Cardiac muscle cell (in vitro differentiated cells and primary cell): ENCODE measurements around the gene TAS2R39. TPM values are rescaled to one million over a fixed set of nuclear protein-coding genes. Genes with fewer than 3 reads are reported as not detected.

Source experiments
- DNase-seq, 2 donors: peaks; one replicate each; pipeline versions ENCODE4 v3.0.0 to v3.0.0-alpha.2; 2010 to 2017; ENCODE audit warnings: low read depth in 1 of 2, low spot score in 1 of 2
- H3K27ac ChIP-seq: fragments of 200-600 bp; sonication (generic); 2 replicates; pipeline ENCODE4 v1.5.1; 2016
- H3K27me3 ChIP-seq: fragments of 200-600 bp; sonication (generic); 2 replicates; pipeline ENCODE4 v1.6.0; 2016; ENCODE audit warnings: control low read depth
- H3K36me3 ChIP-seq: fragments of 200-600 bp; sonication (generic); 2 replicates; pipeline ENCODE4 v1.5.1; 2016; ENCODE audit warnings: control low read depth
- H3K4me1 ChIP-seq: fragments of 200-600 bp; sonication (generic); 2 replicates; pipeline ENCODE4 v1.8.1; 2017; ENCODE audit warnings: low read depth, mild to moderate bottlenecking, mixed run types
- H3K4me3 ChIP-seq: fragments of 200-600 bp; sonication (generic); 2 replicates; pipeline ENCODE4 v1.5.1; 2016; ENCODE audit warnings: mild to moderate bottlenecking
- H3K9me3 ChIP-seq: fragments of 200-600 bp; sonication (generic); 2 replicates; pipeline ENCODE4 v1.5.1; 2017; ENCODE audit warnings: low read depth, mild to moderate bottlenecking, control low read depth
- polyA plus RNA-seq: library from polyadenylated mRNA; unstranded; fragments of >200 nt; fragmentation: Nextera tagmentation; extraction: Ambion mirVana; gene quantifications from 2 replicates; pipeline ENCODE4 v1.2.1, GENCODE V29; 2016
- total RNA-seq: library from RNA; depleted of rRNA; stranded (reverse); fragments of >200 nt; gene quantifications from 2 replicates; pipeline ENCODE4 v1.2.3, GENCODE V29; 2016
- TF ChIP-seq, protein P1 (sequence below): IDR thresholded peaks from 2 replicates; pipeline ENCODE4 v1.5.1; 2012; ENCODE audit warnings: low read depth, mild to moderate bottlenecking, low read length

Gene TAS2R39
- total and polyA plus RNA-seq, 2 experiments from 2014 or later: not detected

DNA sequence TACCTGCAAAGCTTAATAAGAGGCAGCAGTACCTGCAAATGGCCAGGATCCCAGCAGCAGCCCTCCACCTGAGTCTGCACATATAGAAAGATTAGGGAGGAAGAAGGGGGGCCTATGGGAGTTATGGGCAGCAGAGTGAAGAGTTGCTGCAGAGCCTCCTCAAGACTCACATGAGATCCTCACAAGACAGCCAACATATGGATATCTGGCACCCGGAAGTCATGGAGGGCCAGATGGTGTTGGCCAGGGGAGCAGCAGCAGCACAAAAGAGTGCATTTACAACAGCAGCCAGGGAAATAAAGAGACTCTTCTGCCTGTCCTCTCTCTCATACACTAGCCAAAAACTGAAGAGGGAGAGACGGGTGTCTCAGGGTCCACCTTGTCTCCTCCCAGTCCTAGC is 34.6 kb downstream of the TAS2R39 start:
- no peak overlapping the region for H3K27ac ChIP-seq
- no peak for DNase-seq
- H3K9me3 ChIP-seq: no peaks in the 10 kb centered on the region
- TF ChIP-seq, protein P1, sequence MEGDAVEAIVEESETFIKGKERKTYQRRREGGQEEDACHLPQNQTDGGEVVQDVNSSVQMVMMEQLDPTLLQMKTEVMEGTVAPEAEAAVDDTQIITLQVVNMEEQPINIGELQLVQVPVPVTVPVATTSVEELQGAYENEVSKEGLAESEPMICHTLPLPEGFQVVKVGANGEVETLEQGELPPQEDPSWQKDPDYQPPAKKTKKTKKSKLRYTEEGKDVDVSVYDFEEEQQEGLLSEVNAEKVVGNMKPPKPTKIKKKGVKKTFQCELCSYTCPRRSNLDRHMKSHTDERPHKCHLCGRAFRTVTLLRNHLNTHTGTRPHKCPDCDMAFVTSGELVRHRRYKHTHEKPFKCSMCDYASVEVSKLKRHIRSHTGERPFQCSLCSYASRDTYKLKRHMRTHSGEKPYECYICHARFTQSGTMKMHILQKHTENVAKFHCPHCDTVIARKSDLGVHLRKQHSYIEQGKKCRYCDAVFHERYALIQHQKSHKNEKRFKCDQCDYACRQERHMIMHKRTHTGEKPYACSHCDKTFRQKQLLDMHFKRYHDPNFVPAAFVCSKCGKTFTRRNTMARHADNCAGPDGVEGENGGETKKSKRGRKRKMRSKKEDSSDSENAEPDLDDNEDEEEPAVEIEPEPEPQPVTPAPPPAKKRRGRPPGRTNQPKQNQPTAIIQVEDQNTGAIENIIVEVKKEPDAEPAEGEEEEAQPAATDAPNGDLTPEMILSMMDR: no peak
- no peaks in the 10 kb centered on the region for H3K36me3 ChIP-seq
- no peaks in the 10 kb centered on the region for H3K4me1 ChIP-seq
- H3K27me3 ChIP-seq: peaks cover 8% of the 10 kb centered on the region
- no peak overlapping the region for H3K4me3 ChIP-seq

GRCh38 chr7:143221286-143221685 is 38.1 kb downstream of the TAS2R39 start:
- Histone ChIP-seq H3K27me3 (peaks cover 9% of the 10 kb centered on the region), H3K36me3 (no peaks in the 10 kb centered on the region), H3K4me3 (no peak overlapping the region), H3K4me1 (no peaks in the 10 kb centered on the region), H3K9me3 (no peaks in the 10 kb centered on the region), H3K27ac (no peak overlapping the region)
- no peak for DNase-seq
- TF ChIP-seq, protein P1: no peak

DNA sequence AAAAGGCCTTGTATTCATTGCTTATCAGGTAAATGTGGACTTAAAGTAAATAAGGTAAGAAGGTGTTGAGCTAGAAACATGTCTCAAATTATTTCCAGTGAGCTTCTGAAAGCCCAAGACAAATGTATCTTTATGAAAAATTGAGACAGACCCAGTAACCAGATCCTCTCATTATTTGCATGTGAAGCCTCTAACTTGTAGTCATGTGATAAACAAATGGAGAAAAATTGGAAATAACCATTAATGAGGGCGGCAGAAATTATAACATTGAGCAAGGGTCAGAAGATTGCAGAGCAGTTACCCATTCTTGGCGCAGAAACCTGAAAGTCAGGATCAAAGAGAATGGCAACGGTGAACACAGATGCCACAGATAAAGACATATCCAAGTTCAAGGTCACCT is 38.5 kb downstream of the TAS2R39 start, which contains the start of gene TAS2R40:
Gene TAS2R40, plus strand, starts transcription at position 301 of the 400 bp plus-strand sequence. Its CDS starts 42 bp downstream, at position 343.
- Histone ChIP-seq H3K9me3 (no peaks in the 10 kb centered on the region), H3K4me1 (no peaks in the 10 kb centered on the region), H3K27ac (no peak within 1 kb of the TSS), H3K27me3 (peaks cover 9% of the 10 kb centered on the region), H3K36me3 (no peaks in the 10 kb centered on the region), H3K4me3 (no peak within 1 kb of the TSS)
- TF ChIP-seq, protein P1: no peak
- DNase-seq: no peak

DNA sequence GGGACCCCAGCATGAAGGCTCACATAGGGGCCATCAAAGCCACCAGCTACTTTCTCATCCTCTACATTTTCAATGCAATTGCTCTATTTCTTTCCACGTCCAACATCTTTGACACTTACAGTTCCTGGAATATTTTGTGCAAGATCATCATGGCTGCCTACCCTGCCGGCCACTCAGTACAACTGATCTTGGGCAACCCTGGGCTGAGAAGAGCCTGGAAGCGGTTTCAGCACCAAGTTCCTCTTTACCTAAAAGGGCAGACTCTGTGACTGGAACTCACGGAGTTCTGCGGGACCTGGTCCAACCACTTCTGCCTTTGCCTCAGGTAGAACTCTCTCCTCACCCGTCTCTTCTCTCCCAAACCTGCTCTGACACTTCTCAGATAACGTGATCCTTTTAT is 39.6 kb downstream of the TAS2R39 start:
- no peak for DNase-seq

GRCh38 chr7:143223784-143224183 is 40.6 kb downstream of the TAS2R39 start:
- no peak overlapping the region for H3K4me3 ChIP-seq
- DNase-seq: no peak
- no peaks in the 10 kb centered on the region for H3K4me1 ChIP-seq
- TF ChIP-seq, protein P1: no peak
- no peak overlapping the region for H3K27ac ChIP-seq
- H3K36me3 ChIP-seq: no peaks in the 10 kb centered on the region
- H3K9me3 ChIP-seq: no peaks in the 10 kb centered on the region
- H3K27me3 ChIP-seq: peaks cover 5% of the 10 kb centered on the region

More for the DNA sequence above, 39.6 kb downstream of the TAS2R39 start:
- H3K27ac ChIP-seq: no peak overlapping the region
- TF ChIP-seq, protein P1: no peak
- no peaks in the 10 kb centered on the region for H3K9me3 ChIP-seq
- H3K4me3 ChIP-seq: no peak overlapping the region
- H3K27me3 ChIP-seq: peaks cover 9% of the 10 kb centered on the region
- H3K36me3 ChIP-seq: no peaks in the 10 kb centered on the region
- no peaks in the 10 kb centered on the region for H3K4me1 ChIP-seq

DNA sequence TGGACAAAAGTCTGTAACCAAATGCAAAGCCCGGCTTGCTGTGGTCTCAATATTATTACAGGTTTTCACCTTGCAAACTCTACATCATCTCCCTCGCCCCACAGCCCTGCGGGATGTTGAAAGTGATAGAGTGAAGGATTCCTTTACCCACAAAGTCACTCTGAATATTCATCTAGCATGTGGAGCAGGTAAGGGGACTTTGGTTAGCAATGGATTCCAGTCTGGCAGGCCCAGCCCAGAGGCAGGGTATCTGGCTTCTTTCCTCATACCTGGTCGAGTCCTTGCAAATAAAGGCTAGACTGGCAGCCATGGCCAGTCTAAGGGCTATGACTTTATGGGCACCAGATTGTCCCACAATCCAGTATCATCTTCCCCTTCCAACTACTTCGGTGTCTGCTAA is 41.8 kb downstream of the TAS2R39 start:
- Histone ChIP-seq H3K27ac (no peak overlapping the region), H3K36me3 (no peaks in the 10 kb centered on the region), H3K9me3 (no peaks in the 10 kb centered on the region), H3K4me3 (no peak overlapping the region), H3K27me3 (peaks cover 5% of the 10 kb centered on the region), H3K4me1 (no peaks in the 10 kb centered on the region)
- no peak for DNase-seq
- TF ChIP-seq, protein P1: no peak
